IPS-15b (cell line): ENCODE measurements around the gene SMTN.
"Not testable (repeated sequence)": the region's sequence is repeated elsewhere in the genome, so short reads cannot be mapped to it uniquely, and the experiment has no call there.

ENCODE experiments used
- H3K27me3 ChIP-seq: one replicate; pipeline ENCODE4 v1.6.1; 2013; ENCODE audit warnings: low read length; ENCODE audit not compliant: control insufficient read depth, insufficient read depth
- H3K36me3 ChIP-seq: one replicate; pipeline ENCODE4 v1.6.1; 2013; ENCODE audit warnings: low read length; ENCODE audit not compliant: control insufficient read depth, insufficient read depth
- H3K4me1 ChIP-seq: one replicate; pipeline ENCODE4 v1.6.1; 2013; ENCODE audit warnings: mild to moderate bottlenecking, low read length; ENCODE audit not compliant: control insufficient read depth, insufficient read depth
- H3K4me3 ChIP-seq: one replicate; pipeline ENCODE4 v1.5.1; 2013; ENCODE audit warnings: low read depth, low read length
- H3K9ac ChIP-seq: one replicate; pipeline ENCODE4 v1.6.1; 2013; ENCODE audit warnings: low read depth, mild to moderate bottlenecking, low read length
- H3K9me3 ChIP-seq: one replicate; pipeline ENCODE4 v1.6.1; 2013; ENCODE audit warnings: mild to moderate bottlenecking, low read length; ENCODE audit not compliant: control insufficient read depth, insufficient read depth

The SMTN gene

DNA sequence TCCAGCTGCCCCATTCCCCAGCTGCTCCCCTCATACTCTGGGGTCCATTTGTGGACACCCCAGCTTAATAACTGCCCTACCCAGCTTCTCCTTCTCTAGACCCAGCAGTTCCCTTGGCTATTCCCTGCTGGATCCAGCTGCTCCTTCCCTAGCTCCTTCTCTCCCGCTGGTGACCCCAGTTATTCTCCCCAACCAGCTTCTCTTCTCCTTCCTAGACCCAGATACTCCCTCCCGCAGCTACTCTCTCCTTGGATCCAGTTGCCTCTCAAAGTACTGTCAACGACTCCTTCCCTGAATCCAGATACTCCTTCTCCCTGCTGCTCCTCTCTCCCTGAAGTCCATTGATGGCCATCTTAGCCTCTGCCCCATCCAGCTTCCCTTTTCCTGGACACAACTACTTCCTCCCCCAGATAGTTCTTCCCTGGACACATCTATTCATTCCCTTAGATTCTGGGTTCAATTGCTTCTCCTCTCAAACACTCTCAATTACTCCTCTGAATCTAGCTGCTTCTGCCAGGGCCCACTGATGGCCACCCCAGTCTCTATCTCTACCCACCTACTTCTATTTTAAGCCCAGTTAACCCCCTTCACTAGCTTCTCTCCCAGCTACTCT, 14.6 kb downstream of the SMTN start:
- H3K4me1 ChIP-seq, result peaks cover 8% of the 10 kb centered on the region
- no peak overlapping the region for H3K9ac ChIP-seq
- H3K36me3 ChIP-seq, result peaks cover 8% of the 10 kb centered on the region
- H3K4me3 ChIP-seq, result no peak overlapping the region
- H3K9me3 ChIP-seq, result no peaks in the 10 kb centered on the region
- H3K27me3 ChIP-seq, result peaks cover 3% of the 10 kb centered on the region

DNA sequence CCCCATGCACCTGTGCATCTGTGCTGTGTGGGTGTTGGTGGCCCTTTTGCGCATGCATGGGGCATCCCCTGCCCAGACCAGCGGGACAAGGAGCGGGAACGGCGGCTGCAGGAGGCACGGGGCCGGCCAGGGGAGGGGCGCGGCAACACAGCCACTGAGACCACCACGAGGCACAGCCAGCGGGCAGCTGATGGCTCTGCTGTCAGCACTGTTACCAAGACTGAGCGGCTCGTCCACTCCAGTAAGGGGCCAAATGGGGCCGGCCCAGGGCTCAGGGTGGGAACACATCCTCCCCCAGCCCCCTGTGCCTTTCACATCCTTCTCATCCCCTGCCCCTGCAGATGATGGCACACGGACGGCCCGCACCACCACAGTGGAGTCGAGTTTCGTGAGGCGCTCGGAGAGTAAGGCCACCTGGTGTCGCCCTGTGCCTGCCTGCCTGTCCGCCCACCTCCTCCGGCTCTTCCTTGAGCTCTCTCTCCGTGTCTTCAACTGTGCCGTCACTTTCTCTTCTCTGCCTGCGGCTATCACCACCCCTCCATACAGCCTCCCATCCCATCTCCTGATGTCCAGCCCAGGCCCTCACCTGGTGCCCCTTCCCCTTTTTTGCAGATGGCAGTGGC, 15.7 kb downstream of the SMTN start:
- Histone ChIP-seq H3K4me1 (peaks cover 8% of the 10 kb centered on the region), H3K27me3 (peaks cover 3% of the 10 kb centered on the region), H3K36me3 (peaks cover 3% of the 10 kb centered on the region), H3K9ac (no peak overlapping the region), H3K9me3 (no peaks in the 10 kb centered on the region), H3K4me3 (no peak overlapping the region)

DNA sequence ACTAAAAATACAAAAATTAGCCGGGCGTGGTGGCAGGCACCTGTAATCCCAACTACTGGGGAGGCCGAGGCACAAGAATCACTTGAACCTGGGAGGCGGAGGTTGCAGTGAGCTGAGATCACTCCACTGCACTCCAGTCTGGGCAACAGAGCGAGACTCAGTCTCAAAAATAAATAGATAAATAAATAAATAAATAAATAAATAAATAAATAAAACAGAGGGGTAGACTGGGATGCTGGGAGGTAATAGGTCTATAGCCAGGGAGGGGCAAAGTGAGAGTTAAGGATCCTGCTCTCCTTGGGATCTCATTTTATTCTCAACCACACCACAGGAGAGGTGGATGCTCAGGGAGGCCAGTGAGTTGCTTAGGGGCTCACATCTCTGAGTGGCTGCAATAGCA, 16.4 kb downstream of the SMTN start:
- H3K4me3 ChIP-seq, H3K4me1 ChIP-seq, H3K36me3 ChIP-seq, H3K9ac ChIP-seq, H3K9me3 ChIP-seq, H3K27me3 ChIP-seq: not testable (repeated sequence)

DNA sequence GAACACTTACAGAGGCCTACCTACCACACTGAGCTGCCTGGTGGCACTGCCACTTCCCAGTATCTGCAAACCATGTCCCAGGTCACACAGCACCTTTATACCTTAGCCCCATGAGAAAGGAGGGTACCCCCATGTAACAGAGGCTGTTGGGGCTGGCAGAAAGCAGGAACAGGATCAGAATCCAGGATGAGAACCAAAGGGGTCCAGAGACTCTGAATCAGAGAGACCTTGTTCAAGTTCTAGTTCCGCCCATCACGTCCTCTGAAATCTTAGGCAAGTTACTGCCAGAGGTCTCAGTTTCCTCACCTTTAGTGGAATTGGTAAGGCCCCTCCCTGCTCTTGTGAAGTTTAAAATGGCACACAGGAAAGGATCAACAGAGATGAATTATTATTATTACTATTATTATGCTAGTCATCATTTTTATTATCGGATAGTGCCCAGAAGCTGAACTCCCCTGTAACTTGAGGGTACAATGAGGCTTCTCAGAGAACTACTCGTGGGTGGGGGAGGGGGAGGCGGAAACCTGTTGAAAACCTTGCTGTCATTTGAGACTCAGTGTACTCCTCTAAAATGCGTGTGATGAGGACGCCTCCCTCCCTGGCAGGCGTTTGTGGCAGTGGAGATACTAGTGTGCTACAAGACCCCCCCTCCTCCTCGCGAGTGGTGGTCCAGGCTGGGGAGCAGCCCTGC, 17.0 kb downstream of the SMTN start:
- Histone ChIP-seq H3K9ac (no peak overlapping the region), H3K27me3 (peaks cover 3% of the 10 kb centered on the region), H3K9me3 (no peaks in the 10 kb centered on the region), H3K4me3 (peak overlapping the region; percentile 52), H3K36me3 (peaks cover 3% of the 10 kb centered on the region), H3K4me1 (peaks cover 8% of the 10 kb centered on the region)

DNA sequence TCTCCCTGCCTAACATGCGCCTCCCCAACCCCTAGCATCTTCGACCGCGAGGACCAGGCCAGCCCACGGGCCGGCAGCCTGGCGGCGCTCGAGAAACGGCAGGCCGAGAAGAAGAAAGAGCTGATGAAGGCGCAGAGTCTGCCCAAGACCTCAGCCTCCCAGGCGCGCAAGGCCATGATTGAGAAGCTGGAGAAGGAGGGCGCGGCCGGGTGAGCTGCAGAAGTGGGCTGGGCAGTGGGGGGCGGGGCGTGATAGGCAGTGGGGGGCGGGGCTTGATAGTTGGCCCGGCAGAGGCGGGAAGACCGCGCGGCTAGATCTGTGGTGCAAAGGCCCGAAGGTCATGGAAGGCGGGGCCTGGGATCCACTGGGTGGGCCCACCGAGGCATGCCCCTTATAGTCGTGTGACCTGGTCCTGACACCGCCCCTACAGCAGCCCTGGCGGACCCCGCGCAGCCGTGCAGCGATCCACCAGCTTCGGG, 17.6 kb downstream of the SMTN start:
- Histone ChIP-seq H3K9ac (no peak overlapping the region), H3K9me3 (no peaks in the 10 kb centered on the region), H3K36me3 (peaks cover 3% of the 10 kb centered on the region), H3K4me3 (peak overlapping the region; percentile 52), H3K27me3 (peaks cover 3% of the 10 kb centered on the region), H3K4me1 (peaks cover 8% of the 10 kb centered on the region)

DNA sequence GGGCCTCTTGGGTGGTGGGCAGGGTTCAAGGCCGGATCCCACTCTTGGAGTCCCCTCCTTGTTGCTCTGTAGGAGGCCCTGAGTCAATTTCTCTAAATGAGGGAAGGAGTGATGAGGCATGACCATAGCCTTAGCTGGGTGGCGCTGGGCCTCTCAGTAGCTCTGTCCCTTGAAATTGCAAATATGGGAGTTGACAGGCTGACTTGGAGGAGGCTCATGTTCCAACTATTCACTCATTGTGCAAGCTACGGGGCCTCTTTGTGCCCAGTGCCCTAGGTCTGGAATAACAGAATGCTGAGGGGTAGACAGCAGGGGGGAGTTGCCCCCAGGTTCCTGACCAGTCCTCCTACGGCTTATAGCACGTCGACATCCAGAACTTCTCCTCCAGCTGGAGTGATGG, 18.3 kb downstream of the SMTN start:
- Histone ChIP-seq H3K36me3 (peaks cover 3% of the 10 kb centered on the region), H3K4me3 (peak overlapping the region; percentile 37), H3K9ac (no peak overlapping the region), H3K4me1 (peaks cover 8% of the 10 kb centered on the region), H3K9me3 (no peaks in the 10 kb centered on the region), H3K27me3 (peaks cover 3% of the 10 kb centered on the region)

DNA sequence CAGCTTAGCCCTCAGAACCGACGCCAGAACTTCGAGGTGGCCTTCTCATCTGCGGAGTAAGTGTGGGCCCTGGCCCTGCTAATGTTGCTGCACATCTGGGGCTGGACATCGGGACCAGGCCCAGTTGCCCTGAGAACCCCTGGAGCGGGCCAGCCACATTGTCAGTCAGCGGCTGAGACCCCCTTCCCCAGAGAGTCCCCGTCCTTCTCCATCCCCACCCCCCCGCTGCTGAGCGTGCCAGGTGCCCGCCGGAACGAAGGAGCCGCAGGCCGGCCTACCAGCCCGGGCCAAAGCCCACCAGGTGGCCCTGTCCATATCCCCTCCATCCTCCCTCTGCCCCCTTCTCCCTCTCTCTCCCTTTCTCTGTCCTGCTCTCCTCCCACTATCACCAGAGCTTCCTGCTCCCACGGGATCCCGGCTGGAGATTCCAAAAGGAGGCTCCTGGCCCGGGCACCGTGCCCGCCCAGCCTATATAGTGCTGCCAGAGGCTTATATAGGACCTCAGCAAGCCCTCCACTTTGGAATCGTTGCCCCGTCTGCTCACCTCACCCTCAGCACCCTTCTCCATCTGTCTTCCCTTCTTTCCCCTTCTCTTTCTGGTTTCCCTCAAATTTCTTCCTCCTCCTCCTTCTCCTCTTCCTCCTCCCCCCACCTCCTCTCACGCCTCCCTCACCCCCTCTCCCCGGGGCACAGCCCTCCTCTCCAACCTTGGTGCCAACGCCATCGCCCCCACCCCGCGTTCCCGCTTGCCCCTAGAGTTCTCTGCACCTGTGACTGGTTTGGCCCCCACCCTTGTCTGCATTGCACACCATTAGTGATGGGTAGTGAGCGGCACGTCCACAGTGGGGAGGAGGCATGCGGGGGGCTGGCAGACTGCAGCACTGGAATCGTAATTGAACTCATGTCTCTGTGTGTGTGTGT, 19.0 kb downstream of the SMTN start:
- peaks cover 3% of the 10 kb centered on the region for H3K36me3 ChIP-seq
- H3K4me3 ChIP-seq, result no peak overlapping the region
- H3K27me3 ChIP-seq, result peaks cover 3% of the 10 kb centered on the region
- H3K4me1 ChIP-seq, result peaks cover 8% of the 10 kb centered on the region
- H3K9me3 ChIP-seq, result no peaks in the 10 kb centered on the region
- H3K9ac ChIP-seq, result no peak overlapping the region

DNA sequence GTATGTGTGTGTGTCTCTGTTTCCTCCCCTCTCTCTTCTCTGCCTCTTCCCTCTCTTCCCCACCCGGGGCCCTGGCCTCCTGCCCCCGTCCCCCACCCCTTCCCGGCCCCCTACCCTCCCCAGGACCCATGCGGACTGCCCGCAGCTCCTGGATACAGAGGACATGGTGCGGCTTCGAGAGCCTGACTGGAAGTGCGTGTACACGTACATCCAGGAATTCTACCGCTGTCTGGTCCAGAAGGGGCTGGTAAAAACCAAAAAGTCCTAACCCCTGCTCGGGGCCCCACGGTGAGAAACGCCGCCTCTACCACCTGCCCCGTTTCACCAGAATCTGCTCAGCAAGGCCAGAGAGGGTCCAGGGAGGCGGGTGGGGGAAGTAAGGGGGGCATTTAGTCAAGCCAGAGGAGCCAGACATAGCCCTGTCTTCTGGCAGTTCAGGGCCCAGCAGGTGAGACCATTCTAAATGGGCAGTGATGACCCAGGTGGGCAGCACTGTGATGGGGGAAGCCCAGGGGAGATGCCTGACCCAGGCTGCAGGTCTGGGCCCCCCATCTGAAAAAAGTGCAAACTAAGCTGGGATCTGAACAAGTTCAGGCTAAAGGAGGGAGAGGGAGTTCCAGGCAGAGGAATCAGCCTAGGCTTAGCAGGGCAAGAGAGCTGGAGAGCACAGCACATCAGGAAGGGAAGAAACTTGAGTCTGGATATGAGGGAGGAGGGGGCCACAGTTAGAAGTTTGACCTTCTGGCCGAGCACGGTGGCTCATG, 19.8 kb downstream of the SMTN start:
- Histone ChIP-seq H3K27me3 (peaks cover 11% of the 10 kb centered on the region), H3K4me3 (no peak overlapping the region), H3K4me1 (peaks cover 15% of the 10 kb centered on the region), H3K9ac (no peak overlapping the region), H3K9me3 (no peaks in the 10 kb centered on the region), H3K36me3 (peaks cover 3% of the 10 kb centered on the region)

DNA sequence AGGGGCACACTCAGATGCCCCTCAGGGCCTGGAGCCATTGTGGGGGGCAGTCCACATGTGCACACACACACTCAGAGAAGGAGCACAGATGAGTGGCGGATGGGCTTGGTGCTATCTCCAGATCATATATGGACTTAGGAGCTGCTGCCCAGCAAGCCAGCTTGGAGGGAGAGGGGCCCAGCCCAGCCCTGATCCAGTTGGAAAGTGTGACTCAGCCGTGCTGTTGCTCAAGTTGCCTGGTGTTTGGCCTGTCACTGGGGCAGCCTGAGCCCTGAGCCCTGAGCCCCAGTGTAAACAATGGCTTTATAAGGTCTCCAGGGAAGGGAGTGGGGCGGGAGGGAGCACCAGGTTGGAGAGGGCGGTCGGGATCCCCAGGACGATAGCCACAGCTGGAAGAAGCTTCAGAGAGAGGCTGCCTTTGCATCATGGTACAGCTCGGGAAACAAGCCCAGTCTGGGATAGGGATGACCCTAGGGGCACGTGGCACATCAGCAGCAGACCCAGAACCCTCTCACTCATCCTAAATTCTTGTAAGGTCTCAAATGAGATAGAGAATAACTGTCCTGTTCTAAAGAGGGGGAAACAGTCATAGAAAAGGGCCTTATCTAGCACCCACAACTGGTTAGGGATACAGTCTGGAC, 21.4 kb downstream of the SMTN start:
- H3K27me3 ChIP-seq, result peaks cover 23% of the 10 kb centered on the region
- no peak overlapping the region for H3K9ac ChIP-seq
- H3K4me1 ChIP-seq, result peaks cover 15% of the 10 kb centered on the region
- H3K36me3 ChIP-seq, result peaks cover 3% of the 10 kb centered on the region
- H3K9me3 ChIP-seq, result no peaks in the 10 kb centered on the region
- no peak overlapping the region for H3K4me3 ChIP-seq

DNA sequence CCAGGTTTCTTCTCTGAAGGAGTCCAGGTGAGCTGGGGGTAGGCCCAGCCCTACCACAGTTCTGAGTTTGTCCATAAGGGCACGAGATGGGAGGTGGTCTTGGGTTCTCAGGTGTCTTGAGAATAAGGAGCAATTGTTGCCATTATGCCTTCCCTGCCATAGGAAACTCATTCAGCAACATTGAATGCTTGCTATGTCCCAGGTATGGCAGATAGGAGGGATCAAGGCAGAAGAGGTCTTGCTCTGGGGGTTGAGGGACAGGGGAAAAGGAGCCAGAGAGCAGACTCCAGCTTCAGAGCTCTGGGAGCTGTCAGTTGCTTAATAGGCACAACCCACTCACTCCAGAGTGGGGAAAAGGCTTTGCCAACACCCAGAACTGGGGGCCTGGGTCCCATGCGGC, 22.0 kb downstream of the SMTN start:
- H3K9me3 ChIP-seq, result no peaks in the 10 kb centered on the region
- no peak overlapping the region for H3K4me3 ChIP-seq
- peaks cover 3% of the 10 kb centered on the region for H3K36me3 ChIP-seq
- peaks cover 13% of the 10 kb centered on the region for H3K4me1 ChIP-seq
- H3K9ac ChIP-seq, result no peak overlapping the region
- H3K27me3 ChIP-seq, result peaks cover 23% of the 10 kb centered on the region
